HG03103 (cell line): ENCODE results near the gene BTG2.

ENCODE experiments used
- ATAC-seq: cut with Tn5 transposase; IDR thresholded peaks from one replicate; pipeline ENCODE4 v1.9.1; 2021; ENCODE audit warnings: low read depth; ENCODE audit not compliant: unreplicated experiment

BTG2 gene

DNA sequence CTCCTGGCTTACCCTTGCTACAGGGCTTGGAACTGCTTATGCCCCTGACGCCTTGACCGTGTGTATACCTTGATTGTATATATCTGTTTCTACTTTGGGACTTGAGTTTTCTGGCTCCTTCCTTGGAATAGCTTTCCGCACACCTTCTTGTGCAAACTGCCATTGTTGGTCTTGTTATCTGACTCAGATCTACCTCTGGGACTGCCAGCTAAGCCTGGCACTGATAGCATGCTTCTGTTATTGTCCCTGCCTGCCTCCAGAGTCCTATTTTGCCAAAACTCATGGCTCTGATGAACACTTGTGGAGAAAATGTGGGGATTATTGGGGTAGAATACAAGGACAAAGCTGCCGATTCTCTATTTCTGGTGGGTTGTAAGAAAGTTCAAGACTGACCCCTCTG, 30.2 kb downstream of the BTG2 start:
- ATAC-seq = no peak

DNA sequence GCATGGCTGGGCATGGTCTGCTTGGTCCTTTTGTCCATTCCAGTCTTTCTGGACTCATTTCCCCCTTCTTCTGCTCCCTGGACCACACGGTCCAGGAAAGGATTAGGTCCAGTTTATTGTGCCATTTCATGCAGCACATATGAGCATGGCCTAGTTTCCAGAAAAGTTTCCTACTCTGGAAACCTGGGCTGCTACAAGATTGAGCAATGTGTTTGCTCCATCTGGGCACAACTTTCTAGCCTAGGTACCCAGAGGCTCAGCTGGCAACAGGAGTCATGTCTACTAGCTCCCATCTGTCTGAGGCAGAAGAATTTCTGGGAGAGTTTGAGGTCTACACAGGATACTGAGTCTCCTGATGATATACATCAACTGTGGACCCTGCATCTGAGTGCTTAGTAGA, 30.8 kb downstream of the BTG2 start:
- no peak for ATAC-seq

DNA sequence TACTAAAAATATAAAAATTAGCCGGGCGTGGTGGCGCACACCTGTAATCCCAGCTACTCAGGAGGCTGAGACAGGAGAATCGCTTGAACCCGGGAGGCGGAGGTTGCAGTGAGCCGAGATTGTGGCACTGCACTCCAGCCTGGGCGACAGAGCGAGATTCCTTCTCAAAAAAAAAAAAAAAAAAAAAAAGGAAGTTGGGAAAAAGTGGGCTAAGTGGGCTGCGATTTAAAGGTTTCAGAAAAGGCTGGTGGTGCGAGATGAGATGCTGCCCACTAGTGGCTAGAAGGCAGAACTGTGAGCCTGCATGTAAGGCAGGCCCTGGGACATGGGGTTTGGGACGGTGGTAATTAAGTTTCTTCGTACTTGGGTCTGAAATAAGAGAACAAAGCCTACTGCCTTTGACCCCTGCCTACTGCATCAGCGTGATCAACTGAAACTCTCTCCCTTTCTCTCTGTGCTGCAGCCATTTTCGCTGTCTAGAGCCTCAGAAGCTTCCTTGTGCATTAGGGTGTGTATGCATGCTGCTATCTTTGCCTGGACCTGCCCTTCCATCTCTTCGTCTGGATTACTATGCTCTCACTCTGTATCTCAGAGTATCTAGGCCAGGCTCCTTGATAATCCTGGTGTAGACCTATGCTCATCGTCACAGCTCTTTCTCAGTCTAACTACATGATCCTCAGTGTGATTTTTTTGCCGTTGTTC, 33.2 kb downstream of the BTG2 start:
- no peak for ATAC-seq

DNA sequence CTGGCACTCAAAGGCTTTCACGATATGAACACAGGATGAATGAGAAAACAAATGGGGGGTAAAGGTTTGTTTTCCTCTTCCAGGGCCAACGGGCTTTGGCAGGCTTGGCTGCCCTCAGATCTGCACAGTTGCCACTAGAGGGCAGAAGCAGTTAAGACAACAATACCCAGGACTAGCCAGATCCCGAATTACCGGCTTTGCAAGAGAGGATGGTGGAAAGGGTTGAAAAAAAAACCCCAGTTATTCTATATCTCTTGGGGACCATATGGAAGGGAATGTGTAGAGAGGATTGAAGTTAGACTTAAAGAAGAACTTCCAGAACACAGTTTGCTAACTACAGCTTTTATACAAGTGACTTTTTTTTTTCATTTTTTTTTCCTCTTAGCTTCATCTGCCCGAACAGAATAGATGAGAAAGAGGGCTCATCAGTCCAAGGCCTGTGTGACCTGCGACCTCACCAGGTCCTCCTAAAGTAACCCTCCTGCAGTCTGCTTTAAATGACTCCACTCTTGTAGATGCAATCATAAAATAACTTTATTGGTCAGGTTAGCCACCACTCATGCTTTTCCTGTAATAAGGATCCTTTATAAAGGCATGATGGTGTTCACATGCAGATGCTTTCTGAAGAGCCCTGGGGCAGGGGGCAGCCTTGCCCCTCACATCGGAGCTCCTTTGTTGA, 34.9 kb downstream of the BTG2 start:
- ATAC-seq = no peak

DNA sequence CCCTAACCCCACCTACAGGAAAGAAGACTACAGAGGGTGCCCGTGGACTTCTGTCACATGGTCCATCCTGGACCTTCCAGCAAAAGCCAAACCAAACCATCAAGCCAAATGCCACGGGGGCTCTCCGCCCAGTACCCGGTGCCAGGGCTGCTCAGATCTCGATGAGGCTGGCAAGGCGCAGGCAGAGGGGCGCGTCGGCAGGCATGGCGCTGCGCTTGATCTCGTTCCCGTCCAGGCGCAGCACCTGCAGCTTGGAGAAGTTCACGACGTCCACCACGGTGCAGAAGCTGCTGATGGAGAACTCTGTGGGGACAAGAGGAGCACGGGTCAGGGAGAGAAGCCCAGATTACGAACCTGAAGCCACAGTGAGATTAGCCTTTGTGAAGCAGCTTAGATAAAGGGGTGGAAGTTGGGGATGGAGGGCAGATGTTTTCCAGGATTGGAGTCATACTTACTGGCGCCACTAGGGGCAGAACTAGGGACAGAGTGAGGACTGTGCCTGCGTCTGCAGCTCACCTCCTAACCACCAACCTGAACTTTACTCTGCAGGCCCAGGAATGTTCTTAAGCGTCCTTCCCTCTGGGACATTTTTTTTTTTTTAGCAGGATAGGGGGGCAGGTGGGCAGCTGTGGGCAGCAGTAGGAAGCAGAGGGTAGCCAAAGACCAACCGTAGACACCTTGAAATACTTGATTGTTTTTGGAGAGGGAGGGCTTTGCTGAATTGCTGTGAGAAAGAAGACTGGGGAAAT, 37.0 kb downstream of the BTG2 start:
- no peak for ATAC-seq

DNA sequence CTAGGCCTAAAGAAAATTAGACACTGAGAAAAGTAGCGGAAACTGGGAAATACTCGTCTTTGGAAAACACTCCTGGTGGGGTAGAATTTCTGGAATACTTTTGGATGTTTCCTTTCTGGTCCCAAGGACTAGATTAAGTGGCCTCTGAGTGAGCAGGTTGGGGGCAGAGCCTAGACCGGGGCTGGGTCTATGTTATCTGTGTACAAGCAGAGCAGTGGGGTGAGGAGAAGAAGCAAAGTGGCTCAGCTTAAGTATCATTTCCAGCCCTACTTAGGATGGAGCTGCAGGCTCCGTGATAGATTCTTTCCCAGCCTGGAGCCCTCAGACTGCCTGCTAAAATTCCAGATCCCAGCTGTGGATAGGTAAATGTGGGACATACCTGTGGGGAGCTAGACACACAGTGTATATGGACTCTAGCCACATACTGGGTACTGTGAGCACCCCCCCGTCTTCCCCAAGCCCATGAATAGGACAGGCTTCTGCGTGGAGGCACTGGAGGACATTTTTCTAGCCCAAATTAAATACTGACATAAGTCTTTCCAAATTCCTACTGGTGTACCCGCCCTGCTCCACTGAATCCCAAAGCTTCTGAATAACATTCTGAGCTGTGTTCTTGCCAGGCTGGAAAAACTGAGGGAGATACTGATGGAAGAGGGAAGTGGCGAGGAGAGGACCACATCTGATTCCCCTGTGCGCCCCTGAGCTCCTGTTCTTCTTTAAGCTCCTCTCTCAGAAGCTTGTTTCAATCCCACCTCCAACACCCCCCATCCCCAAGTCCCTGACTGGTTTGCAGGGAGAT, 38.8 kb downstream of the BTG2 start:
- no peak for ATAC-seq

DNA sequence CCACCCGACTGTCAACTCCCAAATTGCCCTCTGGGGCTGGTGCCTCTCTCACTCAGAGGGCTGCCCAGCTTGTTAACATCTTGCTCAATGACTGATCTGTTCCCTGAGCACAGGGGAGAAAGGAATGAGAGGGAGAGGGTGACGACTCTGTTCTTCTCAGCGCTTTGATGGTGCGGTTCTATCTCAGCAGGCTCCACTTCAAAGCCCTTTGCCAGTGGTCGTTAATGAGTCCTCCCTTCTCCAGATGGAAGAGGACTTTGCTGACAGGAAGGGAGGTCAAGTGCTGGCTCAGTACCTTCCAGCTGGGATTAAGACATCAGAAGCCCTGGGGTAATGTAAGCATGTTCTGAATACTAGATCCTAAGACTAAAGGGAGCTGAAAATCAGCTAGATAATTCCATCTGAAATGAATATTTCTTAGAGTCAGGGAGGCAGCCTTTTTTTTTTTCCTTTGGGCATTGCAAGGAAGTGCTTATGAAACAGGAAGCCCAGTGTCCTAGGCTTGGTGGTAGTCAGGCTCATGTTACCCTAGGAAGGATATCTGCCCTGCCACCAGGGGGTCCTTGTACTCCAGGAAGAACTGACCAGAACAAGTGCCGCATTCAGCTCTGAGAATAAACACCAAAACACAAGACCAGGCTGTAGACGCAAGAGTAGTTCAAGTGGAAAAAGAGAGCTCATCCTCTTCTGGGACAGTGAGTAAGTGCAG, 40.9 kb downstream of the BTG2 start:
- no peak for ATAC-seq

DNA sequence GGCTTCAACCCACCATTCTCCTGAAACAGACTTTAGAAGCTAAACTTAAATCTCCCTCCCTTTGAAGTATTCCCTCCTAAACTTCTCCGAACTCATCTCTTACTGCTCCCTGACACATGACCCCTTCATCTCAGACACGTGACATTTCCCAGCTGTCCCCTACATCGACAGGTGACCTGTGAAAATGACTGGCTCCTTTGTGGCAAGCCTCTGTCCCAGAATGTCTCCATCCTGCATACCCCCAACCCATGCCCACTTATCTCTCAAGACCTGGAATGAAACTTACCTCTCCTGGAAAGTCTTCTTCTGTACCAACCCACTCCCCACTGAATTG, 41.4 kb downstream of the BTG2 start:
- ATAC-seq = no peak

DNA sequence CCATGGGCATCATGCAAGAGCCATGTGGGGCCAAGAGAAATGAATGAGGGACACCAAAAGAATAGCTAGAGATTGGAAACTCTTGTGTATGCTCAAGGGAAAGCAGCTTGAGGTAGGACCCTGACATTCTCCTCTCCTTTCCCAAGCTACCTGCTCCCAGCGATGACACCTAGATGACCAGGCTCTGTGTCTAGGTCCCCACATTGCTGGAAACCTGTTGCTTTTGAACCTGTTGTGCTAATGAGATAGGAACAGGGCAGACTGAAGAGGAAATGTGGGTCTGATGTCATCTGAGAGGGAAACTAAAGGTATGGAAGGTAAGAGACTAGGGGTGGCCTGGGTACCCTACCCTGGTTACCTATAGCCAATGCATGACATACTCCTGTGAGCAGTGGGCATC, 43.8 kb downstream of the BTG2 start:
- ATAC-seq = no peak

DNA sequence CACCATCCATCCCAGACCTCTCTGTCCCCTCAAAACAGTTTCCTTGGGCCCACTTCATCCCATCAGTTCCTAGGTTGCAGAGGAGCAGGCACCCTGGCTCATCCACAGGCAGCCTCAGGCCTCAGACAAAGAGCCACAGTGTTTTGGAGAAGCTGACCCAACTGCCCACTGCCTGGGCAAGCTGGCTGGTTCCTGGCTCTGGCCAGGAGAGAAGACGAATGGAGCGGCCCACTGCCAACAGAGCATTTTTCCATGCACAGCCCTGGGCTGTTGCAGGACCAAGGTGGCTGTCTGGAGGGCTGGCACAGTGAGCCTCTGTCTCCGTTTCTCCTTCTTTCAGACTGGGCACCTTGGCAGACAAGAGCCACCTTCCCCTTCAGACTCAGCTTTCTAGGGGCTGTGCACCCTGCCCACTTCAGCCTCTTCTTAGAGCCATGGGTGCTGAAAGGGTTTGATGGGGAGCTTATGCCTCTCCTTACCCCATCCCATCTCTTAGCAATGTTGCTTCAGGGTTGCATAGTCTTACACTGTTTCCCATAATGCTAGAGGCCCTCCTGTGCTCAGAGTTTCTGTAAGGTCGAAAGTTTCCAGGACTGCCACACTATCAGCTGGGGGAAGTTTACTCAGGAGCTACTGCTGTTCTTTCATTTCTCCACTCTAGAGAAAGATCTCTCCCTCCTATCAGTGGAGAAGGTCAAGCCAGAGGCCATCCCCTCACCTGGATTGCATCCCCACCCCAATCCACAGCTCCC, 44.6 kb downstream of the BTG2 start:
- ATAC-seq = no peak

DNA sequence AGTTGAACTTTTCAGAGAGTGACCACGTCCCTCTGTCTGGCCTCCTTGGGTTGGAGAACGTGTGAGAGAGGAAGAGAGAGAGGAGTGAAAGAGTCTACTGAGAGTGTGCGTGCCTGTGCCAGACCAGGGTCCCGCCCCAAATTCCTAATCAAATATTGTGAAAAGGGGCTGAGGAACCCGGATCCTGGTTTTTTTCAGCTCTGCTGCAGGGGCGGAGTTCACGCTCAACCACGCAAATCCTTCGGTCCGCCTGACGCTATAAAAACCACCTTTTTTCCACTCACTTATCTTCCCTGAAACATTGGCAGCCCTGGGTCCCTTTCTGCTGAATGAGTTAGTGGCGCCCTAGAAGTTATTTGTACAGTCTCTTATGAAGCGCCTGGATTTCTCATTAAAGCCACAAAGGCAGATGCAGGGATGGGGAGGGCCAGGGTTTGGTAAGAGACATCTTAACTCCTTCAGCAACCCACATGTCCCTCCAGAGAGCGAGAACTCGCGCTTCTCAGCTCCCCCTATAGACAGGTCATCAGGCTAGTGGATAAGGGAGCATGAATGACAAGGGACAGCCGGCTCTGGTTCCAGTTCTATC, 45.8 kb downstream of the BTG2 start, which contains the start of gene FMOD:
FMOD (minus strand) TSS at position 86 of the 589 bp plus-strand sequence. CDS start 2,852 bp downstream, outside the sequence.
- no peak for ATAC-seq

DNA sequence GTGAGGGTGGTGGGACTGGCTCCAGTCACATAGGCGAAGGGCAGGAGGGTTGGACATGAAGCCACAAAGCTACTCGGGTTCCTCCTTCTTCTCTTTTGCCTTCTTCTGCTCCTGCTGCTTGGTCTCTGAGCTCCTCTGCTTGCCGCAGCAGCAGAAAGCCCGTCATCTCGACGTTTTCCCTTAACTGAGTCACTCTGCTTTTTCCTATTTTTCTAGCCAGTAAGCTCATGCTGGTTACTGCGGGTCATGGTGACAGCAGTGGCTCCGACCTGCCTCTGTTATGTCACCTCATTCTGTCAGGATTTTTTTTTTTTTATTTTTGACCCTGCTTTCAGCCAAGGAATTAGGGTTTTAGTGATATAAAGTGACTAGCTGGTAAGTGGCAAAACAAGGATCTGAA, 48.2 kb downstream of the BTG2 start:
- ATAC-seq = no peak

DNA sequence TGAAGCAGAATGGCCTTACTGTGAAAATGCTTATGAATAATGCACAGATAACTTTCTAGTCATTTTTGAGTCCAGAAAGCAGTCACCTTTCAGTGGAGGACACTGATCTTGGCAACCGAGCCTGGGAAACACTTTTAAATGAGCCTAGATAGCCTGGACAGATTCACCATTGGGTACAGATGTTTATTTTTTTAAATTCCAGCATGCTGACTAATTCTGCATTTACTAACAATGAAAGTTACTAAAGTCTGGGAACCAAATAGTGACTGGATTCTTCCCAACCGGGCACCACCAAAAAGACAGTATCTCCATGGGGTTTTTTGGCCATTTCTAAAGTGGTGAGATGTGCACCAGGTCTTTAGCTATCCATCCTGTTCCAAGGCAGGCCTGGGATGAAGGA, 48.9 kb downstream of the BTG2 start:
- no peak for ATAC-seq

DNA sequence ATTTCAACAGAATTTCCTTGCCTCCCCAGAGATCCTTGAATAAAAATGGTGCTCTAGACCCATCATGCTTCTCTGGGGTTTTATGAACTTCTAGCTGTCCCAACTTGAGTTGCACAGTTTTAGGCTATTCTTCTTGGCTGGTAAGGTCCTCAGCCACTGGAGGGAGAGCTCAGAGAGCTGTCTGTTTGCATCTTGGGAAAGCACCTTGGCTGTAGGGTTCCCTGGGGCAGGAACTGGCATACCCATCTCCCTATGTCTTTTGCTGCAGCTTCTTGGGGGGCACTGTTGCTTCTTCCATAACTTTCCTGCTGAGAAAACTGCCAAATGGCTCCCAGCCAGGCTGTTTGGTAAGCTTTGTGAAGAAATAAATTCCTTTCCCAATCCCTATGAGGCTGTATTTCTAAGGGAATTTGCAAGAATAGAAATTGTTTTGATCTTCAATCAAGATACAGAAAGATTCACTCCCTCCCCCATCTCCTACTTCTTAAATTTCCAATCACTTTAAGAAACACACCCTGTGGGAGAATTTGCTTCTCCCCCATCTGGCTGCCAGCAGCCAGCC, 53.8 kb downstream of the BTG2 start:
- ATAC-seq = no peak
